Measurements from ENCODE around the gene IQCF2. TPM values are rescaled to one million over a fixed set of nuclear protein-coding genes. Genes with fewer than 3 reads are reported as not detected.

Gene IQCF2
- total and polyA plus RNA-seq, 8 donors: not detected

DNA sequence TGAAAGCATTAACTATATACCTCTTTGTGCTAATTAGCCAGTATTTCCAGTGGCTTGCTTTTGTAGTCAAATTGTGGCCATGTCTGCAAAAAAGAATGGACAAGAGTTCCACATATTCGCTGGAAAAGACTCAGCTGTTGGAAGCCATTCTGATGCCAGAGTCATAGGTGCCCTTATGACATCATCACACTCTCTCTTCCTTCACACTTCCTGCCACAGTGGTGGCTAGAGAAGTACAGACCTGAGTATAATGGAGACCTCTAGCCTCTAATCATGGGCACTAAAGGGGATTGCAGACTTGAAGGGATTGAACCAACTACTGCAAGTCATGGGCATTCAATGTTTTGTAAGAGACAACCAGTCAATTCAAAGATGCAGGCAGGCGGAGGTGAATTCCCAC is 44.0 kb upstream of the IQCF2 start:
- intact Hi-C loops (cut with DNase I): no loop called here
- peaks cover 0 to 30% of the 10 kb centered on the region in 2 donors for H3K27me3 ChIP-seq

DNA sequence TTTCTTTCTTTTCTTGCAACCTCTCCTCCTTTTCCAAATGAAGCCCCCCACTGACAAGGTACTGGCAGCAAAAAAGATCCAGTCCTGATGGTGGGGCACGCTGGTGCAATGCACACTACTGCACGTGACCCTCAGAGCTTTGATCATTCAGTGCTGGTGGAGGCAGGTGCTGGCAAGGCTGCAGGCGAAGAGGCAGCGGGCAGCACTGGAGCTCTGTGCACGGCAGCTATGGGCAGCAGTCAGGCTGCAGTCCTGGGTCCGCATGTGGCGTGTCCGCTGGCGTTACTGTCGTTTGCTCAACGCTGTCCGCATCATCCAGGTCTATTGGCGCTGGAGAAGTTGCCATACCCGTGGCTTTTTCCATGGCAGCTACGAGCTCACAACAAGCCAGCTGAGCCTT is 42.3 kb upstream of the IQCF2 start:
- ATAC-seq (no peak), DNase-seq (no peak)
- Histone ChIP-seq H3K27ac (no peak overlapping the region), H3K9me3 (no peaks in the 10 kb centered on the region), H3K4me1 (no peaks in the 10 kb centered on the region), H3K36me3 (no peaks in the 10 kb centered on the region), H3K4me3 (no peak overlapping the region), H3K27me3 (peaks cover 0 to 34% of the 10 kb centered on the region in 2 donors)
- intact Hi-C loops (cut with DNase I): no loop called here
- TF ChIP-seq, protein P1, sequence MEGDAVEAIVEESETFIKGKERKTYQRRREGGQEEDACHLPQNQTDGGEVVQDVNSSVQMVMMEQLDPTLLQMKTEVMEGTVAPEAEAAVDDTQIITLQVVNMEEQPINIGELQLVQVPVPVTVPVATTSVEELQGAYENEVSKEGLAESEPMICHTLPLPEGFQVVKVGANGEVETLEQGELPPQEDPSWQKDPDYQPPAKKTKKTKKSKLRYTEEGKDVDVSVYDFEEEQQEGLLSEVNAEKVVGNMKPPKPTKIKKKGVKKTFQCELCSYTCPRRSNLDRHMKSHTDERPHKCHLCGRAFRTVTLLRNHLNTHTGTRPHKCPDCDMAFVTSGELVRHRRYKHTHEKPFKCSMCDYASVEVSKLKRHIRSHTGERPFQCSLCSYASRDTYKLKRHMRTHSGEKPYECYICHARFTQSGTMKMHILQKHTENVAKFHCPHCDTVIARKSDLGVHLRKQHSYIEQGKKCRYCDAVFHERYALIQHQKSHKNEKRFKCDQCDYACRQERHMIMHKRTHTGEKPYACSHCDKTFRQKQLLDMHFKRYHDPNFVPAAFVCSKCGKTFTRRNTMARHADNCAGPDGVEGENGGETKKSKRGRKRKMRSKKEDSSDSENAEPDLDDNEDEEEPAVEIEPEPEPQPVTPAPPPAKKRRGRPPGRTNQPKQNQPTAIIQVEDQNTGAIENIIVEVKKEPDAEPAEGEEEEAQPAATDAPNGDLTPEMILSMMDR (IDR thresholded peaks at IDR 0.05): no peak

More for the DNA sequence above, 44.0 kb upstream of the IQCF2 start:
- Histone ChIP-seq H3K9me3 (no peaks in the 10 kb centered on the region), H3K36me3 (no peaks in the 10 kb centered on the region), H3K4me1 (no peaks in the 10 kb centered on the region), H3K27ac (no peak overlapping the region), H3K4me3 (no peak overlapping the region)
- no peak for DNase-seq
- TF ChIP-seq, protein P1 (IDR thresholded peaks at IDR 0.05): no peak
- ATAC-seq: no peak

DNA sequence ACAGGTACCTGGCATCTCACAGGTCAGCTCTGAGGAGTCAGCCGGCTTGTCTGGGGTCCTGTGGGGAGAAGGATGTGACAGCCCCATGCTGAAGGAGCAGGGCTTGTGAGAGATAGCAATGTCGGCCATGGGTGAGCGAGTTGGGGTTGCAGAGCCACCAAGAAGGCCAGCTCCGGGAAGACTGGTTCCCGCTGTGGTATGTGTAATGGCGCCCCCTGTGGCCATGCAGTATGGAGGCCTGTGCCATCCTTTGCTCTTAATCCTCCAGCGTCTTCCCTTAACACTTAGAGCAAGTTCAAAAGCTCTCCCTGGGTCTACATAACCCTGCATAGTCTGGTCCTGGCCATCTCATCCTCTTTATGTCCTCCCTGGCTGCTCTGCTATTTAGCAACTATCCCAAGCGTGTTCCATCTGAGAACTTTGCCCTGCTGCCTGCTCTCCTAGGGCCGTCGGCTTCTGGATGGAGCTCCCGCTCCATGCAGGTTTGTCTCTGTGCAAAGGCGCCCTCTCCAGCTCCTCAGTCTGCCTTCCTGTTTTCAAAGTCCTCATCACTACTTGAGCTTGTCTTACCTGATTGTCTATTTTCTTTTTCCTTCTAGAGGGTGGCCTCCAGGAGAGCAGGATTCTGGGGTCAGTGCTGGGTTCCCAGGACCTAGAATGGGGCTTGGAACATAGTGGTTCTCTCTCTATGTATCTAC is 41.6 kb upstream of the IQCF2 start:
- H3K27ac ChIP-seq: no peak overlapping the region
- H3K27me3 ChIP-seq: peaks cover 0 to 34% of the 10 kb centered on the region in 2 donors
- no peak for ATAC-seq
- intact Hi-C loops (cut with DNase I): no loop called here
- H3K4me3 ChIP-seq: no peak overlapping the region
- no peaks in the 10 kb centered on the region for H3K9me3 ChIP-seq
- no peaks in the 10 kb centered on the region for H3K36me3 ChIP-seq
- no peak for DNase-seq
- H3K4me1 ChIP-seq: no peaks in the 10 kb centered on the region
- TF ChIP-seq, protein P1 (IDR thresholded peaks at IDR 0.05): no peak

DNA sequence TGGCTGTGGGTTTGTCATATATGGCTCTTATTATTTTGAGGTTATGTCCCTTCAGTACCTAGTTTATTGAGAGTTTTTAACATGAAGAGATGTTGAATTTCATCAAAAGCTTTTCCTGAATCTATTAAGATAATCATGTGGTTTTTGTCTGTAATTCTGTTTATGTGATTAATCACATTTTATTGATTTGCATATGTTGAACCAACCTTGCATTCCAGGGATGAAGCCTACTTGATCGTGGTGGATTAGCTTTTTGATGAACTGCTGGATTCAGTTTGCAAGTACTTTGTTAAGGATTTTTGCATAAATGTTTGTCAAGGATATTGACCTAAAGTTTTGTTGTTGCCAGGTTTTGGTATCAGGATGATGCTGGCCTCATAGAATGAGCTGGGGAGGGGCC is 33.1 kb upstream of the IQCF2 start:
- H3K4me3 ChIP-seq: no peak overlapping the region
- TF ChIP-seq, protein P1 (IDR thresholded peaks at IDR 0.05): no peak
- DNase-seq: no peak
- no peaks in the 10 kb centered on the region for H3K36me3 ChIP-seq
- no peak for ATAC-seq
- peaks cover 0 to 25% of the 10 kb centered on the region in 2 donors for H3K9me3 ChIP-seq
- no peaks in the 10 kb centered on the region for H3K27me3 ChIP-seq
- H3K4me1 ChIP-seq: no peaks in the 10 kb centered on the region
- no peak overlapping the region for H3K27ac ChIP-seq
- intact Hi-C loops (cut with DNase I): no loop called here

DNA sequence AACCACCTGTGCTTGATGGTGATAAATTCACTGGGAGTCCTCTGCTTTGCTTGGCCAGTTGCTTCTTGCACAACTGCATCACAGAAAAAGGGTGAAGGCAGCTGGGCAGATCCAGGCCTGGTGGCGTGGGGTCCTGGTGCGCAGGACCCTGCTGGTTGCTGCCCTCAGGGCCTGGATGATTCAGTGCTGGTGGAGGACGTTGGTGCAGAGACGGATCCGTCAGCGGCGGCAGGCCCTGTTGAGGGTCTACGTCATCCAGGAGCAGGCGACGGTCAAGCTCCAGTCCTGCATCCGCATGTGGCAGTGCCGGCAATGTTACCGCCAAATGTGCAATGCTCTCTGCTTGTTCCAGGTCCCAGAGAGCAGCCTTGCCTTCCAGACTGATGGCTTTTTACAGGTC is 31.1 kb upstream of the IQCF2 start:
- Histone ChIP-seq H3K9me3 (peaks cover 0 to 25% of the 10 kb centered on the region in 2 donors), H3K4me1 (no peaks in the 10 kb centered on the region), H3K4me3 (no peak overlapping the region), H3K27ac (no peak overlapping the region), H3K27me3 (peaks cover 0 to 6% of the 10 kb centered on the region in 2 donors), H3K36me3 (no peaks in the 10 kb centered on the region)
- ATAC-seq: no peak
- peak in 1 of 4 donors; percentile 63 for DNase-seq
- TF ChIP-seq, protein P1 (IDR thresholded peaks at IDR 0.05): no peak
- intact Hi-C loops (cut with DNase I): no loop called here

Data from left lung (tissue), 10 donors.